K562 (cell line): ENCODE data around the gene SEC24C. TPM values are rescaled to one million over a fixed set of nuclear protein-coding genes. Genes with fewer than 3 reads are reported as not detected.

Source experiments
- CBX3 ChIP-seq, 2 experiments: IDR thresholded peaks; 1 replicate in 1 of 2; 2 replicates in 1 of 2; pipeline ENCODE4 v1.6.1; 2012; ENCODE audit warnings: inconsistent platforms in 2 of 2, low read length in 2 of 2, borderline replicate concordance in 1 of 2, control low read depth in 1 of 2
- DMBX1 ChIP-seq: fragments of 250-450 bp; sonication (Bioruptor Pico); IDR thresholded peaks from 2 replicates; pipeline ENCODE4 v1.8.0; 2022; ENCODE audit warnings: inconsistent platforms, mild to moderate bottlenecking, moderate library complexity, borderline replicate concordance
- GABPA ChIP-seq: fragments of 200-800 bp; sonication (Bioruptor generic); conservative IDR thresholded peaks from 2 replicates; pipeline ENCODE4 v1.6.1; 2016; ENCODE audit warnings: low read depth, missing genetic modification characterization, missing compliant biosample characterization
- HNRNPK ChIP-seq: fragments of 200-400 bp; formaldehyde crosslinking; IDR thresholded peaks from one replicate; pipeline ENCODE4 v1.6.1; 2018; ENCODE audit warnings: mild to moderate bottlenecking, low read depth, low read length; ENCODE audit not compliant: poor library complexity, severe bottlenecking
- KLF6 ChIP-seq: fragments of 250-450 bp; sonication (Bioruptor Pico); IDR thresholded peaks from 2 replicates; pipeline ENCODE4 v1.4.0; 2020; ENCODE audit warnings: mild to moderate bottlenecking, moderate library complexity, borderline replicate concordance
- NBN ChIP-seq: fragments of 450-650 bp; IDR thresholded peaks from 2 replicates; pipeline ENCODE4 v1.6.1; 2016; ENCODE audit warnings: low read depth, mild to moderate bottlenecking
- NFXL1 ChIP-seq: fragments of 450-650 bp; formaldehyde crosslinking; IDR thresholded peaks from 2 replicates; pipeline ENCODE4 v1.4.0; 2021; ENCODE audit warnings: mild to moderate bottlenecking
- PRDM10 ChIP-seq: fragments of 450-650 bp; IDR thresholded peaks from 2 replicates; pipeline ENCODE4 v1.6.1; 2018; ENCODE audit not compliant: partially characterized antibody
- YY1 ChIP-seq, 3 experiments: IDR thresholded peaks; 2 replicates each; pipeline ENCODE4 v1.6.1; 2011; ENCODE audit warnings: low read length in 2 of 3, mild to moderate bottlenecking in 2 of 3, moderate library complexity in 2 of 3, borderline replicate concordance in 1 of 3, control low read depth in 1 of 3, low read depth in 1 of 3; ENCODE audit not compliant: insufficient read depth in 3 of 3, insufficient replicate concordance in 2 of 3, control insufficient read depth in 1 of 3, insufficient read length in 1 of 3; ENCODE audit errors: extremely low read depth in 1 of 3
- ZC3H11A ChIP-seq: IDR thresholded peaks from 2 replicates; pipeline ENCODE4 v1.6.1; 2012; ENCODE audit warnings: low read depth, low read length, improper control_type of control experiment
- ZNF407 ChIP-seq: fragments of 450-650 bp; IDR thresholded peaks from 2 replicates; pipeline ENCODE4 v1.6.1; 2016; ENCODE audit warnings: low read depth
- polyA plus RNA-seq, 8 experiments: library from polyadenylated mRNA; depleted of rRNA in 4 of 8; stranded (reverse) in 5 of 8; unstranded in 3 of 8; fragments of >200 nt; fragmentation: Nextera tagmentation in 2 of 8; fragmentation: Illumina TruSeq in 1 of 8; extraction: Ambion mirVana in 2 of 8; extraction: Trizol in 1 of 8; gene quantifications; 2 replicates each; pipeline versions ENCODE4 v1.2.1 to v1.2.3, GENCODE V29; 2011 to 2014; ENCODE audit warnings: inconsistent platforms in 1 of 8, missing spikeins in 1 of 8
- total RNA-seq, 7 experiments: library from RNA; depleted of rRNA in 6 of 7; stranded (reverse); fragments of >200 nt in 6 of 7; fragmentation: Illumina TruSeq in 2 of 7; extraction: Trizol in 2 of 7; gene quantifications; 2 replicates each; pipeline versions ENCODE4 v1.2.1 to v1.2.3, GENCODE V29; 2011 to 2021; ENCODE audit warnings: low replicate concordance in 1 of 7
- TF ChIP-seq, protein P1 (sequence below): fragments of 450-650 bp; IDR thresholded peaks from 2 replicates; pipeline ENCODE4 v1.6.1; 2016; ENCODE audit warnings: borderline replicate concordance

The SEC24C gene
- total and polyA plus RNA-seq, 9 of the 15 experiments (the other 6 are each of a cell fraction or from before 2014, with no cell fraction given) = 19.0 to 115 (median 70.5) TPM

GRCh38 chr10:73785211-73785720, 41.1 kb downstream of the SEC24C start, which contains the start of gene ZSWIM8 (continued):
- peak; percentile 91 for TF ChIP-seq ZNF407
- TF ChIP-seq HNRNPK = peak; percentile 97
- peak in 2 of 3 experiments; percentile 75 to 87 for TF ChIP-seq YY1 (IDR thresholded peaks at IDR 0.05; ENCODE audit: borderline replicate concordance in 1 of 3, control insufficient read depth in 1 of 3, extremely low read depth in 1 of 3, insufficient read depth in 3 of 3, insufficient read length in 1 of 3, insufficient replicate concordance in 2 of 3, low read depth in 1 of 3, low read length in 2 of 3)
- TF ChIP-seq ZC3H11A = 0 out of 2 replicates have a peak, but pooled peaks have one; percentile 18
- TF ChIP-seq, protein P1, sequence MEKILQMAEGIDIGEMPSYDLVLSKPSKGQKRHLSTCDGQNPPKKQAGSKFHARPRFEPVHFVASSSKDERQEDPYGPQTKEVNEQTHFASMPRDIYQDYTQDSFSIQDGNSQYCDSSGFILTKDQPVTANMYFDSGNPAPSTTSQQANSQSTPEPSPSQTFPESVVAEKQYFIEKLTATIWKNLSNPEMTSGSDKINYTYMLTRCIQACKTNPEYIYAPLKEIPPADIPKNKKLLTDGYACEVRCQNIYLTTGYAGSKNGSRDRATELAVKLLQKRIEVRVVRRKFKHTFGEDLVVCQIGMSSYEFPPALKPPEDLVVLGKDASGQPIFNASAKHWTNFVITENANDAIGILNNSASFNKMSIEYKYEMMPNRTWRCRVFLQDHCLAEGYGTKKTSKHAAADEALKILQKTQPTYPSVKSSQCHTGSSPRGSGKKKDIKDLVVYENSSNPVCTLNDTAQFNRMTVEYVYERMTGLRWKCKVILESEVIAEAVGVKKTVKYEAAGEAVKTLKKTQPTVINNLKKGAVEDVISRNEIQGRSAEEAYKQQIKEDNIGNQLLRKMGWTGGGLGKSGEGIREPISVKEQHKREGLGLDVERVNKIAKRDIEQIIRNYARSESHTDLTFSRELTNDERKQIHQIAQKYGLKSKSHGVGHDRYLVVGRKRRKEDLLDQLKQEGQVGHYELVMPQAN = peak; percentile 98
- peak; percentile 7; the same call in 1 of the 2 replicates for TF ChIP-seq KLF6 (CRISPR knock-in tag)
- peak; percentile 34; the same call in 1 of the 2 replicates for TF ChIP-seq DMBX1
- peak; percentile 82; the same call in 1 of the 2 replicates for TF ChIP-seq NBN
- TF ChIP-seq GABPA (tag) = peak; percentile 99
- peak in 1 of 2 experiments; percentile 6; a peak in 1 of 3 replicates for TF ChIP-seq CBX3 (IDR thresholded peaks at IDR 0.05; ENCODE audit: borderline replicate concordance in 1 of 2, low read length in 2 of 2)
- TF ChIP-seq NFXL1 (CRISPR knock-in tag) = no peak
- TF ChIP-seq PRDM10 = peak; percentile 68
